ENCODE data around the gene HSPA1L.

Gene HSPA1L

DNA sequence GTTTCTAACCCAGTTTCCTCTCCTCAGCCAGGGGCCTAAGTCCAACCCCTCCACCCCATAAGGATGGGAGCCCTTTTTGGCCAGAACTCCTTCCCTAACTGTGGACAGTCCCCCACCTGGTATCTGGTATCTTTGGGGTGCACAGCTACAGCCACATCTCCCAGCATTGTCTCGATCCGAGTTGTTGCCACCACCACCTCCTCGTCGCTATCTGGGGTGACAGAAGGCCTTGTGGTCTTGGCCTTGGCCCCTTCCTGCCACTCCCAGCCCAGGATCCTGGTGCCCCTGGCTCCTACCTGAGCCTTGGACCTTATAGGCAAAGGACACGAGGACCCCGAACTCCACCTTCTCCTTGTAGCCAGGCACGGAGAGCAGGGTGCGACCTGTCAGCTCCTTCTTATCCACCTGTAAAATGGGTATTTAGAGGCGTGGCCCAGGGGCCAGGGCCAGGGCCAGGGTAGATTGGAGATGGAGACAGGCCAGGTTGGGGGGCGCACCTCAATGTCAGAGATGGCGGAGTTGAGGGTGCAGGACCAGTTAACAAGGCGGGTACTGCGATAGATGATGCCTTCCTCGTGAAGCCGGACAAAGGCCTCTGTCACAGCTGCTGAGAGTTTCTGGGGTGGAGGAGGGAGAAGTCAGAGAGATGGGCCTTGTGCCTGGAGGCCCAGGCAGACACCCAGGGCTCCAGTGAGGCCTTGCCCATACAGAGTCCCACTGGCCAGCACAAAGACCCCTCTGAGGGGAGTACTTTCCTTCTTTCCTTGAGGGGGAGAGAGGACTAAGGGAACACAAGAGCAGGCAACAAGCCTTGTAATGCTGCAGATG is 30.8 kb downstream of the HSPA1L start:
- H3K4me3 ChIP-seq (ENCODE audit: low read depth, low read length) = no peak overlapping the region
- no peak for DNase-seq (ENCODE audit: low read depth, low spot score)
- TF ChIP-seq, protein P1, sequence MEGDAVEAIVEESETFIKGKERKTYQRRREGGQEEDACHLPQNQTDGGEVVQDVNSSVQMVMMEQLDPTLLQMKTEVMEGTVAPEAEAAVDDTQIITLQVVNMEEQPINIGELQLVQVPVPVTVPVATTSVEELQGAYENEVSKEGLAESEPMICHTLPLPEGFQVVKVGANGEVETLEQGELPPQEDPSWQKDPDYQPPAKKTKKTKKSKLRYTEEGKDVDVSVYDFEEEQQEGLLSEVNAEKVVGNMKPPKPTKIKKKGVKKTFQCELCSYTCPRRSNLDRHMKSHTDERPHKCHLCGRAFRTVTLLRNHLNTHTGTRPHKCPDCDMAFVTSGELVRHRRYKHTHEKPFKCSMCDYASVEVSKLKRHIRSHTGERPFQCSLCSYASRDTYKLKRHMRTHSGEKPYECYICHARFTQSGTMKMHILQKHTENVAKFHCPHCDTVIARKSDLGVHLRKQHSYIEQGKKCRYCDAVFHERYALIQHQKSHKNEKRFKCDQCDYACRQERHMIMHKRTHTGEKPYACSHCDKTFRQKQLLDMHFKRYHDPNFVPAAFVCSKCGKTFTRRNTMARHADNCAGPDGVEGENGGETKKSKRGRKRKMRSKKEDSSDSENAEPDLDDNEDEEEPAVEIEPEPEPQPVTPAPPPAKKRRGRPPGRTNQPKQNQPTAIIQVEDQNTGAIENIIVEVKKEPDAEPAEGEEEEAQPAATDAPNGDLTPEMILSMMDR (IDR thresholded peaks at IDR 0.05; ENCODE audit: insufficient read depth, low read length, missing control alignments) = no peak
- ChIA-PET CTCF (interaction anchor here (0.7 to 4.0 kb wide), 6 partner anchors 8 to 15 kb away, joined by 3 to 21 read pairs (median 6); partner anchors contain the start of gene VARS1), POLR2A (interaction anchor here (1.2 kb wide), 1 partner anchor 43 kb away, joined by 4 read pairs; the partner anchor contains the start of gene HSPA1B)

DNA sequence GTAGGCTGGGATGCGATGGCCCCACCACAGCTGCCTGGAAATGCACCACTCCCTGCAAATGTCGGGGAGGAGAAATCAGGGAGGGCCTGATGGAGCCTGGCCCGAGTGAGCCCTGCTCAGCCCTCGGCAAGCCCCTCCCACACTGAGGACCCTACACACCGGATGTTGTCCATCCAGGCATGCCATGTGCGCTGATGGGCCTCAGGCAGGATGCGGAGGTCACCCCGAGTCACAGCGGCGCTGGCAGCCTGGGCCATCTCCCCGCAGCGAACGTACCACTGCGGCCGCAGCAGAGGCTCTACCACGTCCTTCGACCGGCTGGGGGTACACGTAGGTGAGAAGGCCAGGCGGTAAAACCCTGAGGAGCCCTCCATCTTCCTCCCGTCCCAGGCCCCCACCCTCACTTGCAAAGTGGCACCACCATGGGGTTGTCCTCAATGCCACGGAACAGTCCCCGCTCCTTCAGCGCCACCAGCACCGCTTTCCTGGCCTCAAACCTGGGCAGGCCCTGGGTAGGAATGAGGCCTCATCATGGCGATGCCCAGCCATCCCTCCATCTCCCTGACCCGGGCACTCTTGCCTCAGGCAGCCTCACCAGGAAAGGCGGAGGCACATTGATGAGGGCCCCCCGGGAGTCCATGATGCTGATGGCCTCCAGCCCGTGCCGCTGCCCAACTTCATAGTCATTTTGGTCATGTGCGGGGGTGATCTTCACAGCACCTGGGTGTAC is 32.8 kb downstream of the HSPA1L start:
- POLR2A ChIA-PET = no interaction called here
- TF ChIP-seq, protein P1 (IDR thresholded peaks at IDR 0.05; ENCODE audit: insufficient read depth, low read length, missing control alignments) = no peak
- no peak for DNase-seq (ENCODE audit: low read depth, low spot score)
- H3K4me3 ChIP-seq (ENCODE audit: low read depth, low read length) = no peak overlapping the region
- CTCF ChIA-PET = interaction anchor here (2.0 to 4.7 kb wide), 3 partner anchors 9 to 13 kb away, joined by 6 to 23 read pairs (median 14); partner anchors contain the start of gene VARS1

DNA sequence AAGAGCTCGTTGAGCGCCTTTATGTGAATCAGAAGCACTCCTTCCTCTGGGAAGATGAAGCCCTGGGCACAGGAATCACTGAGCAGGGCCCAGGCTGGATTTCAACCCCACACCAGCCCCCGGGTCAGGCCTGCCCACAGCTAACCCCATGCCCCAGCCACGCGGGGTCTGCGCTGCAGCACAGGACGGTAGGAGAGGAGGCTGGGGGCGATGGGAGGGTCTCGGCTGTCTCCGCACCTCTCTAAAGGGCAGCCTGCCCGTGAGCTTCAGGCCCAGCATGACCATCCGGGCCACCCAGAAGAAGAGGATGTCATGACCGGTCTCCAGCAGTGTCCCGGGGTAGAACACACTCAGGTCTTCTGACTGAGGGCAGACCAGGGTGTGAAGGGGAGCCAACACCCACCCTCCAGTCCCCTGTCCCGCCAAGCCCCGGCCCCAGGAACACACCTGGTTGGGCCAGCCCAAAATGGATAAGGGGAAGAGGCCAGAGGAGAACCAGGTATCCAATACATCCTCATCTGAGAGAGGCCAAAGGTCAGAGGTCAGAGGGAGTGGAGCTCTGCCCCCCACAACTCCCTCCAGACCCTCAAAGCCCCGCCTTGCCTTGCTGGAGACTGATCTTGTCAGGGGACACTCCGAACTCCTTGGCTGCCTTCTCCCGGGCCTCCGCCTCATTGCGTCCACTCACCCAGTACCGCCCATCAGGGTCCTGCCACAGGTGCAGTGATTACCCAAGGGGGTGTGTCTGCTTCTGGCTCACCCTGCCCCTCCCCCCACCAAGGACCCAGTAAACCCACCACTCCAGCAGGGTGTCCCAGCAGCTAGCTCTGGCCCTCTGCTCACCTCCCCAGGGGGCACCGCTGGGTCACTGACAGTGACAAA is 33.6 kb downstream of the HSPA1L start:
- TF ChIP-seq, protein P1 (IDR thresholded peaks at IDR 0.05; ENCODE audit: insufficient read depth, low read length, missing control alignments) = no peak
- no peak for DNase-seq (ENCODE audit: low read depth, low spot score)
- ChIA-PET POLR2A (no interaction called here), CTCF (interaction anchor here (3.8 to 4.7 kb wide), 3 partner anchors 10 to 14 kb away, joined by 14 to 23 read pairs (median 18); partner anchors contain the start of gene VARS1)
- H3K4me3 ChIP-seq (ENCODE audit: low read depth, low read length) = no peak overlapping the region

DNA sequence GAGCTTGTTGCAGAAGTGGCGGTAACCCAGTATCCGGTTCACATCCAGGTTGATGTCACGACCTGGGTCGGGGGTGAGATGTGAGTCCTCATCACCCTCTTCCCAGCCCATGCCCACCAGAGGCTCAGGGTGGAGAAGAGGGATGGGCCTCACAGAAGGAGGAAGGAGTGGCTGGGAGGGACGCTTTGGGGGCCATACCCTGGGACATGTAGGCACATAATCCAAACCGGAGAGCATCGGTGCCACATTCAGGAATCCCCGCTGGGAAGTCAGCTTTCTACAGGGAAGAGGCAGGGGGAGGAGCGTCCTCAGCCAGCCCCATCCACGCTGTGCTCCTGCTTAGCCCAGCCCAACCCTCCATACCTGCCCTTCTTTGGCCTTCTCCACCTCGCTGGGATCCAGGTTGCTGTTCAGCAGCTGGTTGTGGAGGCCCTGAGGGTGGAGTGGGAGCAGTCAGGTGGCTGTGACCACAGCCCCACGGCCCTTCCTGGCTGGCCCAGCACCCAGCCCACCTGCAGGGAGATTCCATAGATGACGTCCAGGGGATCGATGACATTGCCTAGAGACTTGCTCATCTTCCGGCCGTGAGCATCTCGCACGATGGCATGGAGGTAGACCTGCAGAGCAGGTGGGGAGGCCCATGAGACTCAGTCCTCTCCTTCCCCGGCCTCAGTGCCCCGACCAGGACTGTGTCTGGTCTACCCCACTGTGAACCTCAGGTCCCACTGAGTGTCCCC is 34.4 kb downstream of the HSPA1L start:
- ChIA-PET POLR2A (no interaction called here), CTCF (interaction anchor here (3.8 to 4.7 kb wide), 2 partner anchors 10 to 11 kb away, joined by 18 to 23 read pairs; no protein-coding TSS in a partner anchor)
- no peak overlapping the region for H3K4me3 ChIP-seq (ENCODE audit: low read depth, low read length)
- no peak for DNase-seq (ENCODE audit: low read depth, low spot score)
- TF ChIP-seq, protein P1 (IDR thresholded peaks at IDR 0.05; ENCODE audit: insufficient read depth, low read length, missing control alignments) = no peak

DNA sequence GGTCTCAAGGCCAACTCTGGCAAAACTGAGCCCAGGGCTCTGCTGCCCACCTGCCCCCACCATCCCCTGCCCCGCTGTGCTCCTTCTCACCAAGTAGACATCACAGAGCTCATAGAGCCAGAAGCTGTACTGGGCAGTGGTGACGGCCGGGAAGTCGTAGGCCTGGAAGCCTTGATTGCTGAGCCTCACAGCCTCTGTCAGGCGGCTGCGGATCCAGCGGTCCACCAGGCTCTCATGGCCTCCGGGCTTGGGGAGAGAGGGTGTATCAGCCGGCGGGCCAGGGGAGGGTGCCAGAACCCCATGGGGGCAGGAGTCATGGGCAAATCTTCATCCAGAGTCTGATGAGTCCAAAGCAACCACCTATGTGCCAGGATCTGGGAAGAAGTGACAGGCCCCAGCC is 35.2 kb downstream of the HSPA1L start:
- TF ChIP-seq, protein P1 (IDR thresholded peaks at IDR 0.05; ENCODE audit: insufficient read depth, low read length, missing control alignments) = no peak
- CTCF ChIA-PET = interaction anchor here (3.8 to 4.7 kb wide), 2 partner anchors 10 to 11 kb away, joined by 18 to 23 read pairs; no protein-coding TSS in a partner anchor
- POLR2A ChIA-PET = no interaction called here
- no peak overlapping the region for H3K4me3 ChIP-seq (ENCODE audit: low read depth, low read length)
- DNase-seq (ENCODE audit: low read depth, low spot score) = no peak

All from AG04449 (cell line).